GM21737 (cell line): ENCODE data around the gene TNRC6C.
"Not testable (repeated sequence)": the region's sequence is repeated elsewhere in the genome, so short reads cannot be mapped to it uniquely, and the experiment has no call there.

ENCODE experiments used
- ATAC-seq: cut with Tn5 transposase; IDR thresholded peaks from one replicate; pipeline ENCODE4 v1.9.1; 2021; ENCODE audit warnings: mild to moderate bottlenecking, moderate library complexity; ENCODE audit not compliant: unreplicated experiment

The TNRC6C gene

DNA sequence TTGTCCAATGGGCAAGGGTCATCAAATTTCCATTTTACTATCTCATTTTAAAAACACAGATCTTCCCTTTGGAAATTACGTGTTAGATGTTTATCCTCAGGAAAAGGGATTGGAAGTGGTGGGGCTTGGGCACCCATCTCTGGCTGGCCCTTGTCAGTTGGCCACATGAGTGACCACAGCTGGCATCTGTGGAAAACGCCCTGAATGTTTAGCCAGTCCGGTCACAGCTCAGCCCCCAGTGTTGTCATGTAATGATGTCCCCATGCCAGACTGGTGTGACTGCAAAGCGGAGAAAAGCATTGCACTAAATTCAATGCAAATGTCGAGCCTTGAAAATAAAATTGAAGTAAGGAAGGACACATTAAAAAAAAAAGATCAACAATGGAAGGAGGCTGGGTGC lies 117.0 kb downstream of the TNRC6C start:
- no peak for ATAC-seq

DNA sequence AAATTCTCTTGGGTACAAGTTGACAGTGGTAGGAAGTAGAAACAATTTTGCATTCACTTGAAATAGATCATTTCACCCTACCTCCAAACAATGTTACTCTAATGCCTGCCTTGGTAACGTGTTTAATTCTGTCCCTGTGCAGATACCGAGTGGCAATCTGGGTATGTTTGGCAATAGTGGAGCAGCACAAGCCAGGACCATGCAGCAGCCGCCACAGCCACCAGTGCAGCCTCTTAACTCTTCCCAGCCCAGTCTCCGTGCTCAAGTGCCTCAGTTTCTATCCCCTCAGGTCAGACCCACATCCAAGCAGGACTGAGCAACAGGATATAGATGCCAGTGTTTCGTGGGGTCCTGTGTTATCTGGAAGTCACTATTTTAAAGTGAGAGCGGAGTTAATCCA lies 120.8 kb downstream of the TNRC6C start:
- ATAC-seq, result no peak

- ATAC-seq, result no peak
Measured at GRCh38 chr17:78081551-78081950, 123.0 kb downstream of the TNRC6C start.

DNA sequence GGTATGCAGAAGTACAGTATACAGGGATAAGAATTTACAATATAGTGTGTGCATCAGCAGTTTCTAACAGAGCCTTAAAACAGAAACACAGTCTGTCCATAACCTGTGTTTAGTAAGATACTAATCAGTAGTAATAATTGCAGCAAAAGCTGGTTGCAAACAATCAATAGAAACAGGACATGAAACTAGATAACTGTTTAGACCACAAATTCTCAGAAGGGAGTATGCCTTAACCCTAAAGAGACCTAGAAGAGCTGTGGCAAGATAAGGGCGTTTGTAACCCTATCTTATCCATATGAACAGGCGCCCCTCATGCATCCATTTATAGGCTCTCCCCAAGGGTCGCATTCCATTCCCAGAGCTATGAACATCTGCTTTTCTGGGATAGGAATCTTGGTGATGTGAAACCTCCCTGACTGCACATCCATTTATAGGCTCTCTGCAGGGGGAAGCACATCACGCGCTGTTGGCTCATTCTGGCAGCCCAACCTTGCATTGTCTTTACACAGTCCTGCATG lies 123.9 kb downstream of the TNRC6C start:
- not testable (repeated sequence) for ATAC-seq

- no peak for ATAC-seq
Measured at GRCh38 chr17:78082988-78083387, 124.5 kb downstream of the TNRC6C start.

GRCh38 chr17:78086740-78087139 lies 128.2 kb downstream of the TNRC6C start:
- ATAC-seq, result no peak

DNA sequence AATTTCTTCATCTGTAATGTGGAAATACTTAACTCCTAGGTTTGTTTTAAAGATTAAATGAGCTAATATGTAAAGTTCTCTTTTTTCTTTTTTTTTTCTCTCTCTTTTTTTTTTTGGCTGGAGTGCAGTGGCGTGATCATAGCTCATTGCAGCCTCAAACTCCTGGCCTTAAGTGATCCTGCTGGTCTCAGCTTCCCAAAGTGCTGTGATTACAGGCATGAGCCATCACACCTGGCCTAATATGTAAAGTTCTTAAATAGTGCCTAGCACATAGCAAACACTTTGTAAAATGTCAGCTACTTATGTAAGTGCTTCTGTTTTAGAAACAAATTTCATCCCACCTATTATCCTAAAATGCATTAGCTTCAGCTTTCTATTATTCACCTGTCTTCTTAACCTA lies 130.0 kb downstream of the TNRC6C start:
- ATAC-seq, result no peak

GRCh38 chr17:78089576-78090281 lies 131.2 kb downstream of the TNRC6C start:
- ATAC-seq, result no peak

DNA sequence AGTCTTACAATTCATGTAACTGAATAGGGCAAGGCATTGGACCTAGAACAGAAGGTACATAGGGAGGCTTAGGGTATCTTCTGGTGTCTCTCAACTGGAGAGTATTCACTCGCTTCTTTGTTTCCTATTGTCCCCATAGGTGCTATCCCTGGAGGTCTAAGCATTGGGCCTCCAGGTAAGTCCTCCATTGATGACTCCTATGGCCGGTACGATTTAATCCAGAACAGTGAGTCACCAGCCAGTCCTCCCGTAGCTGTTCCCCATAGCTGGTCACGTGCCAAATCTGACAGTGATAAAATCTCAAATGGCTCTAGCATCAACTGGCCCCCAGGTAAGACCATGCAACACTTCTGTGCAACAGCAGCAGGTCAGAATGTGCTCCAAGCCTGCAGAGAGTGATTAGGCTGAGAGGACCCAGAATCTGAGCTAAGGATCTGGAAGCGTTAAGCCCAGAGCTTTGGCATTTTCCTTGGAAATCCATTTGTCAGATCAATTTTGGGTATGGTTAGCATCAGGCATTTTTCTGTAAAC lies 134.4 kb downstream of the TNRC6C start:
- no peak for ATAC-seq

DNA sequence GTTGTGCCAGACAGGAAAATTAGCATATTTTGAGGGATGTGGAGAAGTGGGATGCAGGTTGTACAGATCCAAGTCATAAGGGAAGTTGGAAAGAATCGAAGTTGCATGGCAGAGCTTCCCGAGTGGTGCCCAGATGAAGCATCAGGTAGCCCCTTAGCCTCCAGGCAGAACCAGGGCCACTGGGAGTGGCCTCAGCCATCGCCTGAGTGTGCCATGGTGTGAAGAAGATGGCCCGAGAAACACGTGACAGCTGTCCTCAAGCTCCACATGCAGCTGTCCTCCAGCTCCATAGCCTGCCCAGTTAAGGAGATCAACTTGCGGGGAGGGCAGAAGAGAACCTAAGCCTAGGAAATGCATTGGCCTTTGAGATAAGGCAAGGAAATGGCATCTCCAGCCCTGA lies 136.5 kb downstream of the TNRC6C start:
- ATAC-seq, result no peak

- ATAC-seq, result no peak
Measured at GRCh38 chr17:78096093-78096492, 137.6 kb downstream of the TNRC6C start.

DNA sequence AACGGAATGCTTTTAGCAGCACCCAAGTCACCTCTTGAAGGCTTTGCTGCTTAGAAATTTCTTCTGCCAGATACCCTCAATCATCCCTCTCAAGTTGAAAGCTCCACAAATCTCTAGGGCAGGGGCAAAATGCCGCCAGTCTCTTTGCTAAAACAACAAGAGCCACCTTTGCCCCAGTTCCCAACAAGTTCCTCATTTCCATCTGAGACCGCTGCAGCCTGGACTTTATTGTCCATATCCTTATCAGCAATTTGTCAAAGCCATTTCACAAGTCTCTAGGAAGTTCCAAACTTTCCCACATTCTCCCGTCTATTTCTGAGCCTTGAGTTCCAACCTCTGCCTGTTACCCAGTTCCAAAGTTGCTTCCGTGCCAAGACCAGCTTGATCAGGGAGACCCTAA lies 142.6 kb downstream of the TNRC6C start:
- no peak for ATAC-seq

DNA sequence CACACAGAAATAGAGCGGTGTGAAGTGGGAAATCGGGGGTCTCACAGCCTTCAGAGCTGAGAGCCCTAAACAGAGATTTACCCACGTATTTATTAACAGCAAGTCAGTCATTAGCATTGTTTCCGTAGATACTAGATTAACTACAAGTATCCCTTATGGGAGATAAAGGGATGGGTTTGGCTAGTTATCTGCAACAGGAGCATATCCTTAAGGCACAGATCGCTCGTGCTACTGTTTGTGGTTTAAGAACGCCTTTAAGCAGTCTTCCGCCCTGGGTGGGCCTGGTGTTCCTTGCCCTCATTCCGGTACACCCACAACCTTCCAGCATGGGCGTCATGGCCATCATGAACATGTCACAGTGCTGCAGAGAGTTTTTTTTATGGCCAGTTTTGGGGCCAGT lies 143.0 kb downstream of the TNRC6C start:
- no peak for ATAC-seq

DNA sequence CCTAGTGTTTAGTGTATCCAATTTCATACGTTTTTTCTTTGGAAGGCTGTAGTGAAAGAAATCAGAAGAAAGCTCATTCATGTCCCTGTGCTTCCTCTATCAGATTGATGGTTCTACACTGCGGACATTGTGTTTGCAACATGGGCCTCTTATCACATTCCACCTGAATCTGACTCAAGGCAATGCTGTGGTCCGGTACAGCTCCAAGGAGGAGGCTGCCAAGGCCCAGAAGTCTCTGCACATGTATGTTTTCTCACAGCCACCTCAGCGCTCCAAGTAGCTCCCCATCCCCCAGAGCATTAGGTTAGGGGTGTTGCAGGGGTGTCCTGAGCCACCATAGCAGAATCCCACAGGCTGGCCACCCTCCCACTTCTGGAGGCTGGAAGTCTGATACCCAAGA lies 144.8 kb downstream of the TNRC6C start:
- no peak for ATAC-seq

DNA sequence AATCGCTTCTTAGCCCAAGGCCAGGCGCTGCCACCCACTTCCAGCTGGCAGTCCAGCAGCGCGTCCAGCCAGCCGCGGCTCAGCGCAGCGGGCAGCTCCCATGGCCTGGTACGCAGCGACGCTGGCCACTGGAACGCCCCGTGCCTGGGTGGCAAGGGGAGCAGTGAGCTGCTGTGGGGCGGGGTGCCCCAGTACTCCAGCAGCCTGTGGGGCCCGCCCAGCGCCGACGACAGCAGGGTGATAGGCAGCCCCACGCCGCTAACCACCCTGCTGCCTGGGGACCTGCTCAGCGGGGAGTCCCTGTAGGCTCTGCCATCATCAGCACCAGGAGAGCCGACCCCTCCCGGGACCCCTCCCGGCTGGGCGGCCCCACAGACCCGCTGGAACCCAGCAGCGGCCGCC lies 146.0 kb downstream of the TNRC6C start:
- no peak for ATAC-seq

- no peak for ATAC-seq
Measured at GRCh38 chr17:78105101-78105500, 146.6 kb downstream of the TNRC6C start.

DNA sequence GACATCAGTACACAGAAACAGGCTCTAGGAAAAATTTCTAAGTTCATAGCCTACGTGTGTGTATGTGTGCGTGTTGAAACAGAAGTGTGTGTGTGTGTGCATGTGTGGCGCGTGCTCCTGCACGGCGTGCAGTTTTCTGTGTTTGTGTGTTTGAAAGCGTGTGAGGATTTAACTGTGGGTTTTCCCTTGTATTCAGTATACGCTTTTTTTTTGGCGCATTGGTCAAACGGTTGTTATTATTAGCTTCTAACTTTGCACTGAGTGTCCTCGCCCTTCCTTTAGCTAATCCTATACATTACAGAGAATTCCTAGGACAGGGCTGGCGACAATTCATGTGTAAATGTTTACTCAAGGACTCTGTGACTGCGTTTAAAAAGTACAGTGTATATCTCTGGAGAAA lies 147.0 kb downstream of the TNRC6C start:
- ATAC-seq, result no peak

DNA sequence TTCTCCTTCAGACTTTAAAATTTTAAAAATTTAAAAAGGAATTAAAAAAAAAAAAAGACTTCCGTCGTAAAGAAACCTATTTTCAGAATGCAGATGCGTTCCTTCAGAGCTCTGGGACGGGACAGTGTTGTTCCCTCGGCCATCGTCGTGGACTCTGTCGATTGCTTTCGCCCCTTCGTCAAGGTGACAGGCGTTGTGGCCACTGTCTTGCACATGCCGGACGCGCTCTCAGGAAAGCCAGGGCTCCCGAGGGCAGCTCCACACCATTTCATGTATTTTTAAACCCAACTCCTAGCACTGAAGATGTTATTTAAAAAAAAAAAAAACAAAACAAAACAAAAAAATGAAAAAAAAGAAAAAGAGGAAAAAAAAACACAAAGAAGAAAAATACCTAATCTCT lies 147.7 kb downstream of the TNRC6C start:
- no peak for ATAC-seq

- ATAC-seq, result no peak
Measured at GRCh38 chr17:78107457-78107856, 149.0 kb downstream of the TNRC6C start.

- no peak for ATAC-seq
Measured at GRCh38 chr17:78107976-78108725, 149.6 kb downstream of the TNRC6C start.

- no peak for ATAC-seq
Measured at GRCh38 chr17:78108726-78109488, 150.4 kb downstream of the TNRC6C start.

DNA sequence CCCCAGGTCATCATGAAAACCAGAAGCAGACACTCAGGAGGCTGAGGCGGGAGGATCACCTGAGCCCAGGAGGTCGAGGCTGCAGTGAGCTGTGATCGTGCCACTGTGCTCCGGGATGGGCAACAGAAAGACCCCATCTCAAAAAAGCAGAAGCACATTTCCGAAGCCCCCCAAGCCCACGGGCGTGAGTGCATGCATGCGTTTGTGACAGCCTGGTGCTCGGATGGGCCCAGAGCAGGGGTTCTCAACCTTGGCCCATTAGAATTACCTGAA lies 150.9 kb downstream of the TNRC6C start:
- no peak for ATAC-seq
